ENCODE results near the gene ACAP2.
A peak's percentile ranks its signal among the peaks of the same experiment; 100 is the strongest.

The ACAP2 gene

DNA sequence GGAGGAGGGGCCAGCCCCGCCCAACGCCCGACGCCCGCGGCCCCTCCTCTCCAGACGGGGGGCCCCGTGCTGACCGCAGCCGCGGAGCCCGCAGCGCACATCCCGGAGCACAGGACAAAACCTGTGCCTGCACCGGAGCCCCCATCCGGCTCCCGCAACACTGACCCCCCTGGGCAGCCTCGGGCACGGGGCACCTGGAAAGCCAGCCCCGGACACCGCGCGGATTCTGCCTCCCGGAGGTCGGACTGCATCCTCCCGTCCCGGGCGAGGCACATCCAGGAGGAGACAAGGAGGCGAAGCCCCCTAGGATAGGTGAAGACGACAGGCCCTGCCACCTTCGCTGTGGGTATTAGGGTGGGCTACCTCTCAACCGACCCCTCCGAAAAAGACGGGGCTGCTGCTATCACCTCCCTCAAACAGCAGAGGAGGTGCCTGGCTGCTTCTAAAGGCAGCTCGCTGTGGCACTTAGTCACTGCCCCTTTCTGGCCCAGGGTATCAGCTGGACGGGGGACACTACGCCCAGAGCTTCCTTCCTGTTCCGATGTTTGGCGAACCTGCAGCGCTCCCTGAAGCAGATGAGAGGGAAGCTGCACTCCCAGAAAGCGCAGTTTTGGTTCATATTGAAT, 182.4 kb downstream of the ACAP2 start:
- DNase-seq, result peak in 8 of 56 donors; percentile 13 to 64 (median 42)

DNA sequence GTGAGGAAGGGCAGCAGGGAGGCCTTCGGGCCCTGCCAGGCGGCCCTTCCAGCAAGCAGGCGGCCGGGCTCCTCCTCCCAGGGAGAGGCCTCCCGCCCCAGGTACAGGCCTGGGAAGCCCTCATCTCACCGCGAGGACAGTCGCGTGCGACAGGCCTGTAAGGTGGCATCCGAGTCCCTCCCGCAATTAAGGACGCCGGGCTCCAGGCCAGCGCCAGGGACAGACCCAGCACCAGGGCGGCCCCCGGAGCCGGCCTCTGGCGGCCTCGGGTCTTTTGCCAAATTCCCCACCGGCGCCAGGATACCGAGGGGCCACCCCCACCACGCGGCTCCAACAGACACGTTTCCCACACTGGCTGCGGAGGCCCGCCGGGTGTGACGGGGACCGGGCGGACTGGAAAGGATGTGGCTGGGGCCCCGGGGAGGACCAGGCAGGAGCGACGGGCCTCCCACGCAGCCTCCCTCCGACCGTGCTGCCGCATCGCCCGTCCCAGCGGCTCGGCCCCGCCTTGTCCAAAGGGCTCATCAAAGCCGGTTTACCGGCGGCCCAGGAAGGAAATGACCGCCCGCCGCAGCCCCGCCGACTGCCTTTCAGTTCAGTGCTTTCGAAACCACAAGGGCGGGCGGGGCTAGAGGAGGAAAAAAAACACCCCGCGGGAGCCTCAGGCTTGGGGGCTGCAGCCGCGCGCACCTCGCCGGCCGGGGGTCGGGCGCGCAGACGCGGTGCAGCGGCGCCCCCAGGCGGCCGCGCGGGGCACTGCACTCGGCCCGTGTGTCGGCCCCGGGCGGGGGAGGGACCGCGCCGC, 183.1 kb downstream of the ACAP2 start:
- peak in 46 of 56 donors; percentile 27 to 84 (median 61) for DNase-seq

DNA sequence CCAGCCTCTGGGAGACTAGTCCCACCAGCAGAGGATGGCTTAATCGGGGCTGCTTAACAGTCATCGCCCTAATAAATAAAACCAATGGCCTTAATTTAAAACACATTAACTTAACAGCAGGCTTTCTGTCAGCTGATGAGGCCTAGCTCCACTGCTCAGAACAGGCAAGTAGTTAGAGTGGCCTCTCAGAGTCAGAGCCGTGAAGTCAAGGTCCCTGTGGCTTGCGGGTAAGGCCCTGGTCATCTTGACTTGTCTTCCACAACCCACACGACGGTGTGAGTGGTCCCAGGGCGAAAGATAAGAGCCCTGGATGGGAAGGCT, 183.7 kb downstream of the ACAP2 start:
- no peak for DNase-seq

DNA sequence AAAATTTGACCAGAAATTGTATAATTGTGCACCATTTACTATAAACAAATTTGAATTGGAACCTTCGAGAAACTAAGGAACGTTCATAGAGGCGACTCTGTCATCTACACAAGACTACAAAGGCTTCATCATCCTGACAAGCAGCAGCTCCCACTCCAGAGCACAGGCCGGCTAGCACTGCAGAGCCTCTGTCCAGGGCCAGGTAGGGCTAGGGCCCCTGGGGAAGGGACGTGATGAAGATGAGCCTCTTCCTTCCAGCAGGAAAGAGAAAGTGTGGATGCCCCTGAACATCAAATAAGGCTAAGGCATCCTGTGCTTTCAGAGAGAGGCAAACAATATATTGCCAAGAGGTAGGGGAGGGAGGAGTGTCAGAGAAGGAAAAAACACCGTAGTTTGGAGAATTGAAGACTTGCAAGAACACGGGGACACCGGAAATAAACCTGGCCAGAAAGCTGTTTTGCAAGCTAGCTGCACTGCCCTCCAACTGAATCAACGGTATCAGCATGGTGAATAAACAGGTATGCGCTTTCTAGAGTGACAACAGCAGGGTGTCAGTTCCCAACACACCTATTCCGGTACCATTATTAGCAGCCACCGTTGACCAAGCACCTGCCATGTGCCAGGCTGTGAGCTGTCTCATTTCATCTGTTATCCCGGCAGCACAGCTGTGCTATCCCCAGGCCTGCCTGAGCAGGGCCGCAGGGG, 184.2 kb downstream of the ACAP2 start:
- no peak for DNase-seq

DNA sequence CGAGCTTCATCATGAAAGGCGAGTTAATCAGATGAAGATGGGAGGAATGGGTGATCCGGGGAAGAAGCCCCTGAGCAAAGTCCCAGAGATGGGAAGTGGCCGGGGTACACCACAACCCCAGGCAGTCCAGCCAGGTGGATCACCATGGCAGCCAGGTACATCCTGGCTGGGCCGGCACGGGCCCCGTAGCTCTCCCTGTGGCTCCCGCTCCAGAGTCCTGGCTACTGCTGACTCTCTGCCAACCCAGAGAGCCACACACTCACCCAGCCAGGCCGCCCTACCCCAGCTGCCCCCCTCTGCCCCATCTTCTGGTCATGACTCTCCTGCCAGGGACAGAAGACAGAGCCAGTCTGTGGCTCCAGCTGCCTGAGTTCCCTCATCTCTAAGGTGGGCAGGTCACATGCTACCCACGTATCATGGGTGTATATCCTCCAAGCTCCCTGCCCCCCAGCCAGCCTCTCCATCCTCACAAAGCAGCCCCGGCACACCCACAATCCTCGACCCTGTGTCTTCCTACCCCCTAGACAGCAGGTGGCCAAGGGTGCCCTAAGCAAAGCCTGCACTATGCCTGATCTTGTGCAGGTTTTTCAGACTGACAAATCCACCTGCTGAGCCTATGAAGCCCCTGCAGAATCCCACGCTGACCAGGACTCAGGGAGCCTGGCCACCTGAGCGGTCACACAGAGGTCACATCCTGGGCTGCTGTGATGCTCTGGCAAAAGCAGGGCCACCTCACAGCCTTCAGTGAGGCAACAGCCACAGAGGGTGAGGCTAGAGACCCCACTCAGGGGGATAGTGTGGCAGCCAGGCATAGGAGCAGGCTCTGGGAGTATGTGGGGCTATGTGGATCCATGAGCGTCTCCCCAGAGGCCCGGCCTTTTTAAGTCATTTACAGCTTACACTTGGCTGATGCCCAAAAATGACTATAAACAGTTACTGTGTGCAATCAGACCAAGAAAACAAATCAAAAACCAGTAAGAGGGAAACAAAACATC, 185.1 kb downstream of the ACAP2 start:
- no peak for DNase-seq

GRCh38 chr3:195256639-195257453, 186.0 kb downstream of the ACAP2 start:
- no peak for DNase-seq

- DNase-seq, result no peak
Observed at GRCh38 chr3:195255571-195256501, 187.0 kb downstream of the ACAP2 start.

GRCh38 chr3:195255176-195255500, 187.7 kb downstream of the ACAP2 start:
- no peak for DNase-seq

DNA sequence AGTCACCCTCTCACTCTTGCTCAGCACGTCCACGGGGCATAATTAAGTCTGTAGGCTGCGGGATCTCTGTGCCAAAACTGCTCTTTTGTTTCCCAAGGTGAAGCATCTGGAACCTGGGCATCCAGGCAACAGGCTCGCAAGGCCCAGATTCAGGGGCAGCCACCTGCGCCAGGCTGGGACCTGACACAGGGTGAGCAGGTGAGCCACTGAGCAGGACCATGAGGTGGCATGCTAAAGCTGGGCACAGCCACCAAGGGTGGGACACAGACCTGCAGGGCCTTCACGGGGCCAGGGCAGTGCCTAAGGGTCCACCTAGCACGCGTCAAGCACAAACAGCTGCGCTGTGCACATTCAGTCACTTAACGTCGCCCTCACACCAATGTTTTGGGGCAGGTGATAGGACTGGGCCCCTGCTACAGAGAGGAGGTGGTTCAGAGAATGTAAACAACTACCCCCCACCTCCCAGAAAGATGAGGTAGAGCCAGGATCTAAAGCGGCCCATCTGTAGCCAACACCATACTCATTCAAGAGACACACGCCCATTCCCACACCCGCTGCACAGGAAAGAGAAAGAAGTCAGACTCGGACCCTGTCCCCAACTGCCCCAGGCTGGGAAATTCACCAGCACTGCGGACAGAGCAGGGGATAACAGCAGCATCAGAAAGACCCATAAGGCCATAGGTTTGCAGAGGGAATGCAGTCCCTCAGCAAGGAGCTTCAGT, 188.2 kb downstream of the ACAP2 start:
- DNase-seq, result no peak

DNA sequence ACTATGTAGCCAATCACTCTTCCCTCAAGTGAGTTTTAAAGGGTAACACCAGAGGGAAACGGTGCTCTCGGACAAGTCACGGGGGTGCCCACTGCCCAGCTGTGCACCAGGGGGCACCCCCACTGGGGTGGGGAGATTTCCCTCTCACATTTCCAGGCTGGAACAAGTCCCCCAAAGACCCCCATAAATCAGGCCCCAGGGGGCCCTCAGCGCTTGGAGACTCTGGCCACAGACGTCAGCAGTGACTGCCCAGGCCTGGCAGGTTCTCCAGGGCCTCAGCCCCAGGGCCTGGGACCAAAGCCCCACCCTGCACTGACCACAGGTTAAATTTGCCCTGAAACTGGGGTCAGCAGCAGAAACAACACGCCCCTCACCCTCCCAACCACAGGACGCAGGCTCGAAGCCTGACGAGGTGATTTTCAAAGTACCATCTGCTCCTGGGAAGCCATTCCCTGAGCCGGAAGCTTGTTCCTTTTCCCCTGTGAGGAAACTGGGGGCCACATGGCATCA, 188.8 kb downstream of the ACAP2 start:
- DNase-seq, result no peak

GRCh38 chr3:195251336-195252065, 191.3 kb downstream of the ACAP2 start:
- no peak for DNase-seq

GRCh38 chr3:195250473-195251251, 192.2 kb downstream of the ACAP2 start:
- DNase-seq, result no peak

GRCh38 chr3:195249858-195250464, 192.9 kb downstream of the ACAP2 start:
- DNase-seq, result no peak

- DNase-seq, result no peak
Observed at GRCh38 chr3:195249057-195249770, 193.6 kb downstream of the ACAP2 start.

DNA sequence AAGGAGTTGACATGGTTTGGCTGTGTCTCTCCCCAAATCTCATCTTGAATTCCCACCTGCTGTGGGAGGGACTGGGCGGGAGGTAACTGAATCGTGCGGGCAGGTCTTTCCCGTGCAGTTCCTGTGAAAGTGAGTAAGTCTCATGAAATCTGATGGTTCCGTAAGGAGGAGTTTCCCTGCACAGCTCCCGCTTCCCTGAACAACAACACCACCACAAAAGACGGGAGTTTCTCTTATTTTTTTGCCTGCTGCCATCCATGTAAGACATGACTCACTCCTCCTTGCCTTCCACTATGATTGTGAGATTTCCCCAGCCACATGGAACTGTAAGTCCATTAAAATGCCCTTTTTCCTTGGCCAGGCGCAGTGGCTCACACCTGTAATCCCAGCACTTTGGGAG, 194.5 kb downstream of the ACAP2 start:
- no peak for DNase-seq

DNA sequence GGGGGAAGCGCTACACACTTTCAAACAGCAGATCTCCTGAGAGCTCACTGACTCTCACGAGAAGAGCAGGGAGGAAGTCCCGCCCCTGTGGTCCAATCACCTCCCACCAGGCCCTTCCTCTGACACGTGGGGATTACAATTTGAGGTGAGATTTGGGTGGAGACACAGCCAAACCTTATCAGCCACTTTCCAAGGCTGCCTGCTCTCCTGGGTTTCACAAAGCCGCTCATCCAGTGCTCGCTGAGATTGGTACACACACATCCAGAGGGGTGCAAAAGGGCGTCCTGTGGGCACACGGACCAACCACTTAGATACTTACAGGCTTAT, 195.0 kb downstream of the ACAP2 start:
- no peak for DNase-seq
